Loucy (cell line): Measurements from ENCODE around the gene SLC1A4.

ENCODE experiments used
- H2AFZ ChIP-seq: fragments of 200-600 bp; sonication (generic); 2 replicates; pipeline ENCODE4 v1.6.0; 2016; ENCODE audit warnings: antibody characterized with exemption, mild to moderate bottlenecking, low read length, moderate library complexity
- H3F3A ChIP-seq: fragments of 200-600 bp; 2 replicates; pipeline ENCODE4 v1.6.0; 2016; ENCODE audit warnings: antibody characterized with exemption, low read depth, mild to moderate bottlenecking
- H3K27me3 ChIP-seq: fragments of 200-600 bp; sonication (generic); 2 replicates; pipeline ENCODE4 v1.6.1; 2014; ENCODE audit warnings: low read length, mild to moderate bottlenecking; ENCODE audit not compliant: insufficient read depth, poor library complexity, severe bottlenecking
- H3K36me3 ChIP-seq: fragments of 200-600 bp; sonication (generic); 2 replicates; pipeline ENCODE4 v1.6.1; 2016; ENCODE audit warnings: low read length; ENCODE audit not compliant: insufficient read depth
- H3K4me1 ChIP-seq: fragments of 200-600 bp; sonication (generic); 2 replicates; pipeline ENCODE4 v1.5.1; 2014; ENCODE audit warnings: low read length, mild to moderate bottlenecking; ENCODE audit not compliant: insufficient read depth, poor library complexity, severe bottlenecking
- H3K4me2 ChIP-seq: fragments of 200-600 bp; sonication (generic); 2 replicates; pipeline ENCODE4 v1.6.0; 2014; ENCODE audit warnings: antibody characterized with exemption, low read length, low read depth, mild to moderate bottlenecking; ENCODE audit not compliant: poor library complexity, severe bottlenecking
- H3K4me3 ChIP-seq: fragments of 200-600 bp; sonication (generic); 2 replicates; pipeline ENCODE4 v1.5.1; 2014; ENCODE audit warnings: low read length, mild to moderate bottlenecking, mixed read lengths; ENCODE audit not compliant: poor library complexity, severe bottlenecking
- H3K79me2 ChIP-seq: fragments of 200-600 bp; sonication (generic); 2 replicates; pipeline ENCODE4 v1.6.1; 2014; ENCODE audit warnings: low read length; ENCODE audit not compliant: insufficient read depth
- H3K9ac ChIP-seq: fragments of 200-600 bp; sonication (generic); 2 replicates; pipeline ENCODE4 v1.6.0; 2014; ENCODE audit warnings: mild to moderate bottlenecking, low read depth, low read length, moderate library complexity; ENCODE audit not compliant: poor library complexity, severe bottlenecking
- H3K9me2 ChIP-seq: fragments of 200-600 bp; sonication (generic); replicated peaks from 2 replicates; pipeline ENCODE4 v1.6.1; 2016; ENCODE audit warnings: low read depth, low read length, mixed read lengths
- H3K9me3 ChIP-seq: fragments of 200-600 bp; sonication (generic); 2 replicates; pipeline ENCODE4 v1.6.1; 2014; ENCODE audit warnings: mild to moderate bottlenecking, antibody characterized with exemption, low read length, low read depth; ENCODE audit not compliant: insufficient read depth
- H4K20me1 ChIP-seq: fragments of 200-600 bp; sonication (generic); 2 replicates; pipeline ENCODE4 v1.6.0; 2014; ENCODE audit warnings: antibody characterized with exemption, low read length, mild to moderate bottlenecking; ENCODE audit not compliant: insufficient read depth, poor library complexity, severe bottlenecking
- CTCF ChIP-seq: fragments of 200-600 bp; sonication (generic); conservative IDR thresholded peaks from 2 replicates; pipeline ENCODE4 v1.5.1; 2014; ENCODE audit warnings: mild to moderate bottlenecking, antibody characterized with exemption, low read length
- EZH2phosphoT487 ChIP-seq: fragments of 200-600 bp; IDR thresholded peaks from 2 replicates; pipeline ENCODE4 v1.6.1; 2018; ENCODE audit warnings: antibody characterized with exemption, mild to moderate bottlenecking, moderate library complexity, borderline replicate concordance

Gene SLC1A4

DNA sequence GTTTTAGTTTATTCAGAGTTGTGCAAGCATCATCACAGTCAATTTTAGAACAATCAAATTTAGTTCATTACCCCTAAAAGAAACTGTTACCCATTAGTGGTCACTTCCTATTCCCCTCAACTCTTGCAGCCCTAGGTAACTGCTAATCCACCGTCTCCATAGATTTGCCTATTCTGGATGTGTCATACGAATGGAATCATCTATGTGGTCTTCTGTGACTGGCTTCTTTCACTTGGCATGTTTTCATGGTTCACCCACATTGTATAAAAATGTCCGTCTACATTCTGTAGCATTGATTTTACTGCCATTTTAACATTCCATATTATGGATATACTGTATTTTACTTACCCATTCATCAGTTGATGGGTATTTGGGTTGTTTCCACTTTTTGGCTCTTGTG is 61.7 kb downstream of the SLC1A4 start:
- Histone ChIP-seq H3K4me2 (no peak overlapping the region), H3K27me3 (no peaks in the 10 kb centered on the region), H4K20me1 (no peaks in the 10 kb centered on the region), H2AFZ (no peak overlapping the region), H3K79me2 (peaks cover 12% of the 10 kb centered on the region; the same call in 1 of the 2 replicates), H3F3A (no peaks in the 10 kb centered on the region), H3K4me1 (peaks cover 31% of the 10 kb centered on the region), H3K36me3 (no peaks in the 10 kb centered on the region), H3K4me3 (no peak overlapping the region), H3K9me2 (no peaks in the 10 kb centered on the region), H3K9me3 (no peaks in the 10 kb centered on the region; the same call in 1 of the 2 replicates), H3K9ac (no peak overlapping the region)
- TF ChIP-seq EZH2phosphoT487: no peak
- no peak for TF ChIP-seq CTCF

GRCh38 chr2:65053199-65053598 is 64.0 kb downstream of the SLC1A4 start:
- Histone ChIP-seq H2AFZ (0 out of 2 replicates have a peak overlapping the region, but pooled peaks have one; percentile 59), H3K9ac (no peak overlapping the region), H3K79me2 (peaks cover 30% of the 10 kb centered on the region), H3K9me2 (no peaks in the 10 kb centered on the region), H3F3A (no peaks in the 10 kb centered on the region), H3K4me2 (peak overlapping the region; percentile 85), H3K9me3 (no peaks in the 10 kb centered on the region; the same call in 1 of the 2 replicates), H3K36me3 (no peaks in the 10 kb centered on the region), H3K4me1 (peaks cover 46% of the 10 kb centered on the region), H3K27me3 (no peaks in the 10 kb centered on the region), H3K4me3 (peak overlapping the region; percentile 33), H4K20me1 (peaks cover 9% of the 10 kb centered on the region)
- no peak for TF ChIP-seq EZH2phosphoT487
- no peak for TF ChIP-seq CTCF

DNA sequence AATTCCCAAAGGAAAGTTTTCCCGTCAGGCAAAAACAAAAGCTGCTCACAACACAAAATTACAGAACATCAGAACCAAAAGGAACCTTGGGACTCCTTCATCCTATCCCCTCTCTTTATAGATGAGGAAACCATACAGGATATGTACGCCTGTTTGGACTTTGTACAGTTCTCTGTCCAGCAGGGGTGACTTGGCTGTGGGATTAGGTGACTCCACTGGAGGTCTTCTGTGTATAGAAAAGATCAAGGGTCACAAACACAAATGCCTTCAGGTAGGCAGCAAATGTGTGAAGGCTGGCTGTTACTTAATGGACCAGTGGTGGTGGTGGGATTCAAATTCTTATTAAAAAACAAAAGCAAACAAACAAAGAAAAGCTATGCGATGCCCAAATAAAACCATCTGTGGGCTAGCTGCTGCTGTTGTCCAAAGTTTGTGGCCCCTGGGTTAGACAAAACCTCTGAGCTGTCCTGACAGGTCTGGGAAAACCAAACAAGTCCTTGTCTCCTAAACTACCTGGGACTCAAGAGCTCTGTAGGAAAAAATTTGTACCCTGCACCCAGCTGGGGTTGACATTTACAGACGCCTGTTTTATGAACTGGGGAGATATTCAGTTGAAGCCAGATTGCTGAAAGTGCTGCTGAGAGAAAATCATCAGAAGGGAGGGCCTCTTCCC is 65.7 kb downstream of the SLC1A4 start:
- peak overlapping the region; percentile 85 for H3K4me2 ChIP-seq
- H3K9me2 ChIP-seq: no peaks in the 10 kb centered on the region
- H3K4me3 ChIP-seq: peak overlapping the region; percentile 79
- H4K20me1 ChIP-seq: peaks cover 10% of the 10 kb centered on the region
- TF ChIP-seq CTCF: no peak
- no peak for TF ChIP-seq EZH2phosphoT487
- H3K79me2 ChIP-seq: peaks cover 44% of the 10 kb centered on the region
- H3K27me3 ChIP-seq: no peaks in the 10 kb centered on the region
- H3K9ac ChIP-seq: peak overlapping the region; percentile 70
- no peaks in the 10 kb centered on the region for H3F3A ChIP-seq
- H3K36me3 ChIP-seq: no peaks in the 10 kb centered on the region
- H2AFZ ChIP-seq: no peak overlapping the region
- H3K9me3 ChIP-seq: no peaks in the 10 kb centered on the region
- peaks cover 60% of the 10 kb centered on the region for H3K4me1 ChIP-seq
